Measurements from ENCODE around the gene IL16.
"Not testable (repeated sequence)": the region's sequence is repeated elsewhere in the genome, so short reads cannot be mapped to it uniquely, and the experiment has no call there.

Gene IL16

DNA sequence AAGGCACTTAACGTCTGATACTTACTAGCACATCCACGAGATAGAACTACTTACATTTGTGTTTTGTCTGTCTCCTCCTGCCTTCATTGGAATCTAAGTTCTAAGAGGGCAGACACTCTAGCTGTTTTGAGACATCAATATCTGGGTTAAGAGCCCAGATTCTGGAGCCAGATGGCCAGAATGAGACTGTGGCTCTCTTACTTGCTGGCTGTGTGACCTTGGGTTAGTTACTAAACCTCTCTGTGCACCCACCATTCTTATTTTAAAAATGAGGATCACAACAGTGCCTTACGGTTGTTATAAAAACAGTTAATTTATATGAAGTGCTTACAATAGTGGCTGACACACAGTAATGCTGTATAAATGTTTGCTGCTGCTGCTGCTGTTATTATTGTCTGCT, 119.6 kb downstream of the IL16 start:
- DNase-seq, result no peak

- no peak for DNase-seq
Measured at GRCh38 chr15:81317642-81318017, 121.0 kb downstream of the IL16 start.

DNA sequence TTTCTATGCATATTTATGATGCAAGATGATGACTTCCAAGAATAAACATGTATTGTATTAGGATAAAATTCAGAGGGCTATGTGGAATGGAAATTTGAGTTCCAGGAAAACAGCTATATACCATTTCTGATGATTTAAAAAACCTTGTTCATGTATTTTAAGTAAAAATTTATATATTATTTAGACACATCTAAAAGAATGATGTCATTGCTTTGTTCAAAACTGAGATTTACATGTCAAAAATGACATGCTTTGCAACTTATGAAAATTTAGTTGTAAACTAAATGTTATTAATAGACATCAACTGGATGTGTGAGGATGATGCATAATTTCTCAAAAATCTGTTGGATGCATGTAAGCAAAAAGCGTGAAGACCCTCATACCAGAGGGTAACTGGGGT, 125.0 kb downstream of the IL16 start:
- DNase-seq, result no peak

- DNase-seq, result no peak
Measured at GRCh38 chr15:81322676-81323253, 126.1 kb downstream of the IL16 start.

DNA sequence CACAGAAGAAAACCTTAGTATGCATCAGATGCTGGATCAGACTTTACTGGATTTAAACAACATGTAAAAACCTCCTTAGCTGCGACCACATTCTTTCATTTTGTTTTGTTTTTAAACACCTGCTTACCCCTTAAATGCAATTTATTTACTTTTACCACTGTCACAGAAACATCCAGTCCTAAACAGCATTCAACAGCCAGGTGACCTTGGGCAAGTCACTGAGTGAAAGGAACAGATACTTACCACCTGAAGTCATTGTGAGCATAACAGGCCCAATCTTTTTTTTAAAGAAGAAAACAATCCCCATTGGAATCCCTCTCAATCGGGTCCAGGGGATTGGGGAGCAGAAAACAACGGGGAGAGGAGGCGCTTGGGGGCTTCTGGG, 126.9 kb downstream of the IL16 start:
- no peak for DNase-seq

DNA sequence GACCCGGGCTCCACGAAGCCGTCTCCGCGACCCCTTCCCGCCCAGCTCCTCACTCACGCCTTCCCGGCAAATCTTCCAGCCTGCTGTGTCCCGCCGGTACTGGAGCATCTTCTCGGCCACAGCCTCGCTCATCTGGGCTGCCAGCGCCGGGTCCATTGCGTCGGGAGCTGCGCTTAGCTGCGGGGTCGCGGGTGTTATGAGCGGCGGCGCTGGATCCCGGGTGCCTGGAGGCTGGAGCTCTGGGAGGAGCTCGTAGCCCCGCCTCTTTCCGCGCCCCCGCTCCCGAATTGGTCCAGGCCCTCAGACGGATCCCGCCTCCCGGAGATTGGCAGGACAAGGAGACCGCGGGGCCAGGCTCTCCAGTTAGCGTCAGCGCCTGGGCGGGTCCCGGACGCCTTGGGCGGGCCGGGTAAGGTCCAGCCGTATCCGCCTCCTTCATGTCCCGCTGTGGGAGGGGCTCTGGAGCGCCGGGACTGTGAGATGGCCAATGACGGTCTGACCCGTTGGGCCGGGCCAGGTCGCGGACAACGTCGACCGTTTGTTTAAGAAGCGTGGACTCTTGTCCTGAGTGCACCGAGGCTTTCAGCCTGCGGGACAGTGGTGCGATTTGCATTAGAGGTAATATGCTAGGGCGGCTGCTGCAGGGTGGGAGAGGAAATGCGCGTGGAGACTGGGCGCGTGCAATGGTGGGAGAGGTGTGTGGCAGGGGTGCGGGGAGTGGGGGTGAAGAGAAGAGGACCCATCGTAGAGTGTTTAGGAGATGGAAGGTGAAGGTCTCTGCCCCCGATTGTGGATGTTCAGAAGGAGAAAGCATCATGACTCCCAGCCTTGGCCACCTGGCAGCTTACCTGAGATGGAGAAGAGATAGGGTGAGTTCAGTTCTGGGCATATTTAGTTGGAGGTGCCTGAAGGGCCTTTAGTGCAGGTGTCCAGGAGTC, 127.5 kb downstream of the IL16 start, which contains the start of gene STARD5:
Gene STARD5 (minus strand): TSS at position 198 of the 938 bp plus-strand sequence. CDS start 42 bp downstream, at position 156.
- DNase-seq, result peak; percentile 93 to 95

DNA sequence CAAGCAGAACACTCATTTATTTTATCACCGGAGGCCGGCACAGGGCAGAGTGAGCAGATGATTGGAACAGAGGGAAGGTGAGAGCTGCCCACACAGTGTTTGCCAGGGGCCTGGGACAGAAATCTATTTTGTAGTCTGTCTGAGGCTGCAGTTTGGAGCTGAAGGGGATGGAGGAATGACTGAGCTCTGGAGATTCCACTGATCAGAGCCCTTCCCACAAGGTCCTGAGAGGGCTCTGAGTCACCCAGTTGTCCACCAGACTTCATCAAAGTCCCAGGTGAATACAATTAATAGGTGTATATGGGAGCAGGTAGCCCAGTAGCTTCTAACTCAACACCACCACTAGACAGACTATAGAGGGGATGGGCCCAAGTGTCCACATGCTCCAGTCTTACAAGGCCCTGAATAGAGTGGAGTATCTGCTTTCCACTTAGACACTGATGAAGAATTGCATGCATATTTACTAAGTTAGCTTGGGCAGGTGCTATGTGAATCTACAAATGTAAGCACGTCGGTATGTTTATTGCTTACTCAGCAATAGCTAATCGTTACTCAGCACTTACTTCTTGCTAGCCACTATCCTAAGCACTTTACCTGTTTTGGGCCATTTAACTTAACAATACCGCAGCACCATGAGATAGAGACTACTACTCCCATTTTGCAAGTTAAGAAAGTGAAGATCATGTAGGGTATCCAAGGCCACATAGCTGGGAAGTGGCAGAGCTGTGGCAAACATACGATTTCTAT, 130.0 kb downstream of the IL16 start:
- DNase-seq, result no peak

DNA sequence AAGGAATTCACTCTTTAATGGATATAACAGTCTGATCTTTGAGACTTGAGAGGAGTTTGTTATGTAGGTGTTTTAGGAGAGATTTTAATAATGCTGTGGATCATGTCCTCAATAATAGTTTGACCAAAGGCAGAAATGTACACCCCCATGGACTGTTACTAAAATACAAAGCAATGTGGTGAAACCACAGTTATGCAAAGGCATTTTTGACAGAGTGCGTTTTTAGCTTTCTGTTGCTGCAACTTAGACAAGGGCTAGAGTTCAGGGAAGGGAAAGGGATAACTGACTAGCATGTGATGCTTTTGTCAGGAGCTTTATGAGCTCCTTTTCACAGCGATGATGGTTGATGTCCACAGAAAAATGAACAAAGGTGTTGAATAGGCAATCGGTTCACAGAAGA, 130.8 kb downstream of the IL16 start:
- no peak for DNase-seq

DNA sequence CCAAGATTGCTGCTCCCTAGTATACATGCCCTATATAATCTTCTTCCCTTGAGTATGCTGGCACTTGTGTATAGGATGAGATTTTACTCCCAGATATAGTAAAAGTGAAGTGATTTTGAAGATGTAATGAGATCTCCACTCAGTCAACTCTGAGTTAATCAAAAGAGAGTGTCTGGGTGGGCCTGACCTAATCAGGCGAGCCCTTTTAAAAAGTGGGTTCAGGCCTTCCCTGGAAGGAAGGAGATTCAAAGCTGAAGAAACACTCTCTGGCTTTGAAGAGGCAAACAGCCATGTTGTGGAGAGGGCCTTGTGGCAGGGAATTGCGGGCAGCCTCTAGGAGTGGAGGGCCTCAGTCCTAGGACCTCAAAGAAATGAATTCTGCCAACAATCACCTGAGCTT, 132.8 kb downstream of the IL16 start:
- DNase-seq, result no peak

- DNase-seq, result no peak
Measured at GRCh38 chr15:81330366-81331090, 133.8 kb downstream of the IL16 start.

GRCh38 chr15:81331141-81331540, 134.5 kb downstream of the IL16 start:
- DNase-seq, result not testable (repeated sequence)

GRCh38 chr15:81331600-81331999, 134.9 kb downstream of the IL16 start:
- DNase-seq, result no peak

DNA sequence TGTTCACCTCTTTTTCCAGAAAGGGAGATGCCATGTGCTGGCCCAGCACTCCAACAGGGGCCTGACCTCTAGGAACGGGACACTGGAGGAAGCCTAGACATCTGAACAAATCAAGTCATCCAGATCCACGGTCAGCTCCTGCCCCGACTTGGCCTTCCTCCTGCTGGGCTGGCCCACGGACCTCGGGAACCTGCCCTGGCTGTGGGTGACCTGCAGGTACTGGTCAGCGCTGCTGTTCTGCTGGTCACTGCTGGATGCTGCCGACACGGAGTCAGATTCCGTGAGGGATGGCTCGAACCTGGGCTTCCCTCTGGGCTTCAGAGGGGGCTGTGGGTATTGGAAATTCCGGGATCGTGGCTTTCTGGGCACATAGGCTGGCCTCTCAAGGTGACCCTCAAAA, 135.6 kb downstream of the IL16 start:
- DNase-seq, result no peak

DNA sequence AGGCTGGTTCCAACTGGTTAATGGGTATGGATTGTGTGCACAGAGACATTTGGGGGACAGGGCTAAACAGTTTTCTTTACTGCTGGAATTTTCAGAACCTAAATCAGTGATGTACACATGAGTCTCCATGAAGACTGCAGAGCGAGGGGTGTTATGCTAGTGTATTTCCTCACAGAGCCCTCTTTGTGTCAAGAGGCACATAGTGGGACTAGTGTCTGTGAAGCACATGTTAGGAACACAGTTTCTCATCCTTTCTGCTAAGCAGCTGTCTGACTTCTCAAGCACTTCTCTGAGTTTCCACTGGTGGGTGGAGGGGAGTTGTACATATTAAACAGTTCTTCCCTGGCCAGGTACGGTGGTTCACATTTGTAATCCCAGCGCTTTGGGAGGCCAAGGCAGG, 136.7 kb downstream of the IL16 start:
- no peak for DNase-seq

- DNase-seq, result no peak
Measured at GRCh38 chr15:81334768-81335435, 138.2 kb downstream of the IL16 start.

- no peak for DNase-seq
Measured at GRCh38 chr15:81335631-81336030, 139.0 kb downstream of the IL16 start.

DNA sequence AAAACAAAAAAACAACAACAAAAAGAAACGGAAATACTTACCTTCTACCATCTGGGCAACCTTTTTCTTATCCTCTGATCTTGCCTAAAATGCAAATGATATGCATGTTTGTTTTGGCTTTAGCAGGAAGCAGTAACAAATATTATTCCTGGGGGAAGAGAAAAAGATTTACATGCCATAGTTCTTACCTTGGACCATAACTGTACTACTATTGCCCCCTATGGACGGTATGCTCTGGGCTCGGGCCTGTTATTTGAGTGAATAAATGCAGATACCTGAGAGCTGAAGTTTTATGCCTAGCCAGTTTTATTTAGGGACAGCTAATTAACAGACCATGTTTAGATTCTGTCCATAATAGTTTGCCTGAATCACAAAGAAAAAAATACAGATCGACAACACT, 139.9 kb downstream of the IL16 start:
- peak; percentile 47 to 65 for DNase-seq

GRCh38 chr15:81337241-81337640, 140.6 kb downstream of the IL16 start:
- no peak for DNase-seq

DNA sequence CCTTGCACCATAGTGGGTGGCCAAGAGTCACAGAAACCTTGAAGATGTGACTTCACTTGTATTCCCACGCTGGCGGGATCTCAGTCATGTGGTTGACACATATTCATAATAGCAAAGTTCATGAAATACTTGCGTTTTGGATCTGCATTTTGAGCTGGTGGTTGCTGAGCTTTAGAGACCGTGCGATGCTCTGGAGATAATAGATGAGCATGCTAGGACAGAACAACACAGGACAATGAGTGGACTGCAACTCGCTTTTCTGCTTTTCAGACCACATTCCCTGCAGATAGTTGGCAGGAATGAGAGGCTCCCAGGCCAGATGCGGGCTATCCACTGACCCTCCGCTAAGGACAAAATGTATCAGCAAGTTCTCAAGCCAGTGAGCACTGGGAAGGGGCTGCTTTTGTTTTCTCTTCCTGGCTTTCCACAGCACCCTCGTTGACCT, 141.1 kb downstream of the IL16 start:
- no peak for DNase-seq

- no peak for DNase-seq
Measured at GRCh38 chr15:81338170-81339007, 141.7 kb downstream of the IL16 start.

- DNase-seq, result no peak
Measured at GRCh38 chr15:81339321-81339720, 142.6 kb downstream of the IL16 start.
